DMS79 (cell line): ENCODE measurements around the gene C1orf198.
"Not testable (repeated sequence)": the region's sequence is repeated elsewhere in the genome, so short reads cannot be mapped to it uniquely, and the experiment has no call there.

Experiments
- DNase-seq: peaks from one replicate; lab custom pipeline; 2025; lab: John Stamatoyannopoulos, UW

C1orf198 gene

GRCh38 chr1:230860617-230861384 lies 7.5 kb downstream of the C1orf198 start:
- no peak for DNase-seq

GRCh38 chr1:230858918-230859729 lies 9.2 kb downstream of the C1orf198 start:
- DNase-seq = no peak

GRCh38 chr1:230858236-230858820 lies 10.0 kb downstream of the C1orf198 start:
- no peak for DNase-seq

- DNase-seq = no peak
These were observed 10.5 kb downstream of the C1orf198 start for GRCh38 chr1:230857822-230858221.

- no peak for DNase-seq
These were observed 11.2 kb downstream of the C1orf198 start for GRCh38 chr1:230857077-230857476.

GRCh38 chr1:230855886-230856285 lies 12.4 kb downstream of the C1orf198 start:
- DNase-seq = no peak

GRCh38 chr1:230854423-230854822 lies 13.9 kb downstream of the C1orf198 start:
- DNase-seq = no peak

- peak; percentile 4 for DNase-seq
These were observed 14.6 kb downstream of the C1orf198 start for GRCh38 chr1:230853731-230854130.

GRCh38 chr1:230852959-230853358 lies 15.4 kb downstream of the C1orf198 start:
- DNase-seq = no peak

- DNase-seq = no peak
These were observed 17.0 kb downstream of the C1orf198 start for GRCh38 chr1:230851291-230851691.

GRCh38 chr1:230850547-230850946 lies 17.8 kb downstream of the C1orf198 start:
- no peak for DNase-seq

- no peak for DNase-seq
These were observed 18.7 kb downstream of the C1orf198 start for GRCh38 chr1:230849451-230850224.

- no peak for DNase-seq
These were observed 20.1 kb downstream of the C1orf198 start for GRCh38 chr1:230848235-230848634.

GRCh38 chr1:230845184-230845583 lies 23.1 kb downstream of the C1orf198 start:
- DNase-seq = not testable (repeated sequence)

GRCh38 chr1:230844561-230844960 lies 23.8 kb downstream of the C1orf198 start:
- no peak for DNase-seq

GRCh38 chr1:230843503-230844309 lies 24.6 kb downstream of the C1orf198 start:
- no peak for DNase-seq

- no peak for DNase-seq
These were observed 25.5 kb downstream of the C1orf198 start for GRCh38 chr1:230842801-230843200.

- DNase-seq = no peak
These were observed 29.1 kb downstream of the C1orf198 start for GRCh38 chr1:230839173-230839572.

GRCh38 chr1:230836793-230837192 lies 31.5 kb downstream of the C1orf198 start:
- no peak for DNase-seq

GRCh38 chr1:230836347-230836746 lies 32.0 kb downstream of the C1orf198 start:
- no peak for DNase-seq

GRCh38 chr1:230834292-230834691 lies 34.0 kb downstream of the C1orf198 start:
- DNase-seq = no peak
